GM12874 (cell line): ENCODE results near the gene CD44.

Experiments
- TF ChIP-seq, protein P1 (sequence below): IDR thresholded peaks from 2 replicates; pipeline ENCODE4 v1.5.1; 2011; ENCODE audit warnings: low read depth, mild to moderate bottlenecking, control low read depth, low read length, moderate library complexity; ENCODE audit not compliant: insufficient read depth

Gene CD44

DNA sequence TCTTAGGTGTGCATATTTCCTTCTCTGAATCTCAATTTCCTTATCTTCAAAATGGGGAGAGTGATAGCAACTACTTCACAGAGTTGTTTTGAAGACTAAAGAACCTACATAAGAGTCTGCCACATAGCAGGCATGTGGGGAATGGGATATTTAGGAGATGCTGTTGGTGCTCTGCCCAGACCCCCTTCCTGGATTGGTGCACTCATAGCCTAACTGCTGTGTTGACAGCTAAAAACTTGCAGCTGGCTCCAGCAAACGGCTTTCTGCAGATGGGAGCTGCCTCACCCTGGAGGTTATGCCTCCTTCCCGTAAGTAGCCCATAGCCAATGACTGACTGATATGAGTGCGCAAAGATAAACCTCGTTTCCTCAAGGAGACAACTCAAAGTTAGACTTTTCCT lies 106.1 kb downstream of the CD44 start:
- TF ChIP-seq, protein P1, sequence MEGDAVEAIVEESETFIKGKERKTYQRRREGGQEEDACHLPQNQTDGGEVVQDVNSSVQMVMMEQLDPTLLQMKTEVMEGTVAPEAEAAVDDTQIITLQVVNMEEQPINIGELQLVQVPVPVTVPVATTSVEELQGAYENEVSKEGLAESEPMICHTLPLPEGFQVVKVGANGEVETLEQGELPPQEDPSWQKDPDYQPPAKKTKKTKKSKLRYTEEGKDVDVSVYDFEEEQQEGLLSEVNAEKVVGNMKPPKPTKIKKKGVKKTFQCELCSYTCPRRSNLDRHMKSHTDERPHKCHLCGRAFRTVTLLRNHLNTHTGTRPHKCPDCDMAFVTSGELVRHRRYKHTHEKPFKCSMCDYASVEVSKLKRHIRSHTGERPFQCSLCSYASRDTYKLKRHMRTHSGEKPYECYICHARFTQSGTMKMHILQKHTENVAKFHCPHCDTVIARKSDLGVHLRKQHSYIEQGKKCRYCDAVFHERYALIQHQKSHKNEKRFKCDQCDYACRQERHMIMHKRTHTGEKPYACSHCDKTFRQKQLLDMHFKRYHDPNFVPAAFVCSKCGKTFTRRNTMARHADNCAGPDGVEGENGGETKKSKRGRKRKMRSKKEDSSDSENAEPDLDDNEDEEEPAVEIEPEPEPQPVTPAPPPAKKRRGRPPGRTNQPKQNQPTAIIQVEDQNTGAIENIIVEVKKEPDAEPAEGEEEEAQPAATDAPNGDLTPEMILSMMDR: no peak

DNA sequence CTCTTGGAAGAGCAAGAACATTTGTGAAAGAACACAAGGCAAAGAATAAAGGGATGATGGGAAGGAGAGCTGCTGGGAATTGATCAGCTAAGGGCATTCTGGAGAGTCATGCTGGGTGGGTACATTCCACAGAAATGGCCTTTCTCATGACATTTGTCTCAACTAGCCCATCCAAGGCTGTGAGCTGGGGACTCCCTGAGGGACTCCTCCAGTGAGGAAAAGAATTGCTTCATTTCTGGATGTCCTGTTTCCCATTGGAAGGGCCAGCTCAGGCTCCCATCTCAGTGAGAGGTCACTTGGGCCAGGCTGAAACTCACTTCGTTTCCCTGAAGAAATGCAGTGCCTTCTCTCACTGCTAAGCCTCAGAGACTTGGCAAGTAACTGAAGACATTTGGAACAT lies 106.8 kb downstream of the CD44 start:
- TF ChIP-seq, protein P1: no peak

DNA sequence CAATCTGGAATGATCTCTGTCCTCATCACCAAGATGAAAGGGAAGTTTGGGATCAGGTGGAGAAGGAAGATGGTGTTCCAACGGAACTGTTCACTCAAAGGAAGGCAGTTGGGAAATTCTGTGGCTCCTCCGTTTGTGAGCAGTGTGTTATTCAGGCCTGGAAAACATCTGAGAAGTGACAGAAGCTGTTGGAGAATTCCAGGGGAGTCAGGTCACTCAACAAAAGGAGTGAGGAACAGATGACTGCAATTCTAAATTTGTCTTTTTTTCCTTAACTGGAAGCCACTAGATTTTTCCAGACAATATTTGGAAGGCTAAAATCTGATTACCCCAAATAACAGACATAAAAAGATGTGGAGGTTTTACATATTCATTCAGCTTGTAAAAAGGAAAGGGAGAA lies 107.8 kb downstream of the CD44 start:
- TF ChIP-seq, protein P1: no peak

DNA sequence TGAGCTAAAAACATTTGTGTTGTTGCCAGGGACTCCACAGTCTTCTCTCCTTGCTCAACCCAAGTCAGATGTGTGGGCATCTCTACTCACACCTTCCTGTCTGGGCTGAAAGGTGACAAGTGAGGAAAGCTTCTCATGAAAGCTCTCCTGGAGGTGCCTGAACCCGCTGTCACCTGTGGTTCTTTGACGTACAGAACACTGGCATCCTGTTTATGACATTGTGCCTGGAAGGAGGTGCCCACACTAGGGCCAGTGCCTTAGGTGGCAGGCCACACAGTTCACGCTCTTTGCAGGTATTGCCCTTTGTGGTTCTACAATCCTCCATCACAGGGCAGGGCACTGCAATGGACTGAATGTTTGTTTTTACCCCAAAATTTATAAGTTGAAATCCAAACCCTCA lies 108.5 kb downstream of the CD44 start:
- TF ChIP-seq, protein P1: no peak

DNA sequence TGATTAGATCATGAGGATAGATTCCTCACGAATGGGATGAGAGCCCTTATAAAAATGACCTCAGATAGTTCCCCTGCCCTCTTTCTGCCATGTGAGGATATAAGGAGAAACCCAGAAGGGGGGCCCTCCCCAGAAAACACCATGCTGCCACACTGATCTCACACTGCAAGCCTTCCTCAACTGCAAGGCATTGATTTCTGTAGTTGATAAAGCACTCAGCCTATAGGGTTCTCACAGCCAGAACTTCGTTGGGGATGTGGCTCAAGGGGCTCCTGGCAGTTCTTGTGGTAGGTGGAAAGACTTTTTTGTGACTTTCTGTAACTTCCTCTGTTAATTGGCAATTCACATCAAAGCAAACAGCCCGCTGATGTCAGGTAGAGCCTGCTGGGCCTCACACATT lies 108.9 kb downstream of the CD44 start:
- TF ChIP-seq, protein P1: no peak

DNA sequence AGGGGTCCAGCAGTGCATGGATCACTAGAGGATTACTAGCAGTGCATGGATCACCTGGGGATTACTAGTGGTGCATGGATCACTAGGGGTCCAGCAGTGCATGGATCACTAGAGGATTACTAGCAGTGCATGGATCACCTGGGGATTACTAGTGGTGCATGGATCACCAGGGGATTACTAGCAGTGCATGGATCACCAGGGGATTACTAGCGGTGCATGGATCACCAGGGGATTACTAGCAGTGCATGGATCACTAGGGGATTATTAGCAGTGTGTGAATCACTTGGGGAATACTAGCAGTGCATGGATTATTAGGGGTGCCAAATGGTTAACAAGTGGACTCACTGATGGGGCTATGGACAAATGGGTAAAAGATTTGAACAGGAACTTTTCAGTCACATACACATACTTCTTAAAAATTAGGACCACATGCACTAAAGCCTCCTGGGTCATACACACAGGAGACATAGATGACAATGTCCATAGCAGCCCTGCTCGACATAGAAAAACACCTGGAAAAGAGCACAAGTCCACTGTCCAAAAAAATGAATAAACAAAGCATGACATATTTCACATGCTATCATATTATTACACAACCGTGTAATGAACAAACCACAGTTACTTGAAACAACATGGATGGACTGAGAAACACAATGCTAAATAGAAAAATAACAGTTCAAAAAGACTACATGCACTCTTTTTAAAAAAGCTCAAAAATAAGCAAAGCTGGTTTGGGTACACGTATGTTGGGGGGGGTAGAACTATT lies 109.8 kb downstream of the CD44 start:
- TF ChIP-seq, protein P1: no peak

DNA sequence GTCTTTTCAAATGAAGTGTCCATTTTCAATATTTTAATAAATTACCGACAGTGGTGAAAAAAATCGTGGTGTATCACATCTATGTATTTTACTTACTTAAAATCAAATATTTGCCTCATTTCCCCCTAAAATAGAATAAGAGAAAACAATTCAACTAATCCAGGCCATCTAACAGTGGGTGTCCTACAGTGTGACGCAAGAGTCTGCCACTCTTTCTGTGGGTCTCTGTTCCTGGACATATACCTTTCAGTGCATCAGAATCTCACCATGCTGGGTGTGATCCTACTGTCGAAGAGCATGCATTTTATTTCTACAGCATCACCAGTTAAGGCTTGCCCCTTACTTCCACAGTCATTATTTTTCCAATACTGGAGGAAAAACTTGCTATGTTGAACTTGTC lies 111.2 kb downstream of the CD44 start:
- TF ChIP-seq, protein P1: no peak
